HepG2 (cell line): Measurements from ENCODE around the gene LRRC45. TPM values are rescaled to one million over a fixed set of nuclear protein-coding genes. Genes with fewer than 3 reads are reported as not detected.

ENCODE experiments used
- KDM2A ChIP-seq: sonication (generic); formaldehyde crosslinking; IDR thresholded peaks from 2 replicates; pipeline ENCODE4 v1.4.0; 2020; ENCODE audit warnings: low read depth, missing genetic modification reagents, borderline replicate concordance
- MED1 ChIP-seq: sonication (generic); formaldehyde crosslinking; IDR thresholded peaks from 2 replicates; pipeline ENCODE4 v1.4.0; 2020; ENCODE audit warnings: missing genetic modification reagents
- MXD4 ChIP-seq: IDR thresholded peaks from 2 replicates; pipeline ENCODE4 v1.6.1; 2016; ENCODE audit warnings: mild to moderate bottlenecking, missing biosample characterization, missing genetic modification reagents
- NR2C2 ChIP-seq: sonication (generic); formaldehyde crosslinking; IDR thresholded peaks from 2 replicates; pipeline ENCODE4 v1.4.0; 2020; ENCODE audit warnings: missing genetic modification reagents, mild to moderate bottlenecking, moderate library complexity, borderline replicate concordance
- RORA ChIP-seq: sonication (generic); formaldehyde crosslinking; IDR thresholded peaks from 2 replicates; pipeline ENCODE4 v1.5.0; 2020; ENCODE audit warnings: mild to moderate bottlenecking, missing genetic modification reagents, moderate library complexity
- ZNF121 ChIP-seq: sonication (generic); formaldehyde crosslinking; IDR thresholded peaks from 2 replicates; pipeline ENCODE4 v1.5.0; 2020; ENCODE audit warnings: mild to moderate bottlenecking, missing genetic modification reagents
- ZNF572 ChIP-seq: sonication (generic); formaldehyde crosslinking; IDR thresholded peaks from 2 replicates; pipeline ENCODE4 v1.5.1; 2020; ENCODE audit warnings: mild to moderate bottlenecking, missing genetic modification reagents
- ZNF850 ChIP-seq: sonication (generic); formaldehyde crosslinking; conservative IDR thresholded peaks from 2 replicates; pipeline ENCODE4 v1.9.0; 2021; ENCODE audit warnings: mild to moderate bottlenecking, missing genetic modification reagents
- polyA plus RNA-seq, 8 experiments: library from polyadenylated mRNA; depleted of rRNA in 3 of 8; stranded (reverse) in 7 of 8; unstranded in 1 of 8; fragments of >200 nt; fragmentation: Illumina TruSeq in 4 of 8; extraction: Trizol in 4 of 8; gene quantifications; 2 replicates each; pipeline versions ENCODE4 v1.2.1 to v1.2.3, GENCODE V29; 2011 to 2016; ENCODE audit warnings: low read depth in 4 of 8, missing spikeins in 1 of 8, mixed read lengths in 1 of 8; ENCODE audit not compliant: insufficient read depth in 1 of 8
- total RNA-seq, 5 experiments: library from RNA; depleted of rRNA; stranded (reverse); fragments of >200 nt; fragmentation: Illumina TruSeq; extraction: Trizol; gene quantifications; 2 replicates each; pipeline ENCODE4 v1.2.3, GENCODE V29; 2016; ENCODE audit warnings: low read depth in 1 of 5
- TF ChIP-seq, protein P1 (sequence below), 2 experiments: sonication (generic) in 1 of 2; formaldehyde crosslinking in 1 of 2; IDR thresholded peaks; 2 replicates each; pipeline versions ENCODE4 v1.5.1 to v1.6.1; 2011 to 2020; ENCODE audit warnings: borderline replicate concordance in 1 of 2, low read depth in 1 of 2, low read length in 1 of 2, mild to moderate bottlenecking in 1 of 2, missing genetic modification reagents in 1 of 2, moderate library complexity in 1 of 2
- TF ChIP-seq, protein P2 (sequence below), 2 experiments: sonication (generic) in 1 of 2; formaldehyde crosslinking in 1 of 2; IDR thresholded peaks; 2 replicates each; pipeline versions ENCODE4 v1.4.0 to v1.6.1; 2018 to 2020; ENCODE audit warnings: missing genetic modification reagents in 2 of 2, borderline replicate concordance in 1 of 2, low read depth in 1 of 2, mild to moderate bottlenecking in 1 of 2, missing biosample characterization in 1 of 2
- TF ChIP-seq, protein P3 (sequence below): sonication (generic); formaldehyde crosslinking; IDR thresholded peaks from one replicate; pipeline ENCODE4 v1.5.1; 2020; ENCODE audit warnings: mild to moderate bottlenecking, missing genetic modification reagents; ENCODE audit errors: not compliant biosample characterization

Gene LRRC45
- total and polyA plus RNA-seq, 2 of the 13 experiments (the other 11 are each of a cell fraction or from before 2014, with no cell fraction given), result 11.6 to 48.1 TPM

DNA sequence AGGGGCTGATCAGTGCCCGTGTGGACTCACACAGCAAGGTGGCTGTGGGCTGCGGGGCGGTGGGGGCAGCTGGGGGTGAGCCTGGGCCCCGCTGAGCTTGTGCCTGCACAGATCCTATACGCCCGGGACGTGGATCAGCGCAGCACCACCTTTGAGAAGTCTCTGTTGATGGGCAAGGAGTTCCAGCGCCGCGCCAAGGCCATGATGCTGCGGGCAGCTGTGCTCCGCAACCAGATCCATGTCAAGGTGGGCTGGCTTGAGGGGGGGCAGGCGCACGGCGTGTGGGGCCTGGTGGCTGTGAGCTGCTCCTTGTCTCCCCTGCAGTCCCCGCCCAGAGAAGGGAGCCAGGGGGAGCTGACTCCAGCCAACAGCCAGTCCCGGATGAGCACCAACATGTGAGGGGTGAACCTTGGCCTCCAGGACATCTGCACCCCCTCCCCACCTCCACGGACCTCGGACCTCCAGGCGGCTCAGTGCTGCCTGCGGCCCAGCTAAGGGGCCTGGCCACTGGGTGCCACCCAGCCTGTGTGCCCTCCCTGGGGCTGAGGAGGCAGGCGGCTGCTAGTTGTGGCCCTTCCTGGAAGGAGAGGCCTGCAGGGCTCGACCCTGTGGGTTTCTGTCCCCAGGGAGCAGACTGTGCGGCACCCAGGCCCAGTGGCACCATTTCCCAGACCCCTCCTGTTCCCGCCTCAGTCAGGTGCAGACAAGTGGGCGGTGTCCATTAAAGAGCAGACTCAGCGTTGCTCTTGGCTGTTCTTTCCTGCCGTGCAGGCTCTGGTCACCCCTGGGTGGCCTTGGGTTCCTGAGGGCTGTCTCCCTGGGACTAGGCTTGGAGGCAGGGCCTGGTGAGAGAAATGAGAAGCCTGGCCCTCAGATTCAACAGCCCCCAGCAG lies 33.9 kb downstream of the LRRC45 start (continued):
- TF ChIP-seq ZNF850 (no peak), ZNF121 (no peak; the same call in 1 of the 2 replicates), RORA (CRISPR knock-in tag) (no peak), MXD4 (CRISPR knock-in tag) (0 out of 2 replicates have a peak, but pooled peaks have one; percentile 52), MED1 (CRISPR knock-in tag) (peak; percentile 54), KDM2A (peak; percentile 55; the same call in 1 of the 2 replicates), NR2C2 (CRISPR knock-in tag) (peak; percentile 90), ZNF572 (CRISPR knock-in tag) (peak; percentile 95; the same call in 1 of the 2 replicates)
- TF ChIP-seq, protein P1, sequence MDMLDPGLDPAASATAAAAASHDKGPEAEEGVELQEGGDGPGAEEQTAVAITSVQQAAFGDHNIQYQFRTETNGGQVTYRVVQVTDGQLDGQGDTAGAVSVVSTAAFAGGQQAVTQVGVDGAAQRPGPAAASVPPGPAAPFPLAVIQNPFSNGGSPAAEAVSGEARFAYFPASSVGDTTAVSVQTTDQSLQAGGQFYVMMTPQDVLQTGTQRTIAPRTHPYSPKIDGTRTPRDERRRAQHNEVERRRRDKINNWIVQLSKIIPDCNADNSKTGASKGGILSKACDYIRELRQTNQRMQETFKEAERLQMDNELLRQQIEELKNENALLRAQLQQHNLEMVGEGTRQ (IDR thresholded peaks at IDR 0.05; ENCODE audit: low read depth, low read length), result no peak
- TF ChIP-seq, protein P1 (CRISPR knock-in tag; IDR thresholded peaks at IDR 0.05; ENCODE audit: borderline replicate concordance), result no peak; the same call in 1 of the 2 replicates
- TF ChIP-seq, protein P2, sequence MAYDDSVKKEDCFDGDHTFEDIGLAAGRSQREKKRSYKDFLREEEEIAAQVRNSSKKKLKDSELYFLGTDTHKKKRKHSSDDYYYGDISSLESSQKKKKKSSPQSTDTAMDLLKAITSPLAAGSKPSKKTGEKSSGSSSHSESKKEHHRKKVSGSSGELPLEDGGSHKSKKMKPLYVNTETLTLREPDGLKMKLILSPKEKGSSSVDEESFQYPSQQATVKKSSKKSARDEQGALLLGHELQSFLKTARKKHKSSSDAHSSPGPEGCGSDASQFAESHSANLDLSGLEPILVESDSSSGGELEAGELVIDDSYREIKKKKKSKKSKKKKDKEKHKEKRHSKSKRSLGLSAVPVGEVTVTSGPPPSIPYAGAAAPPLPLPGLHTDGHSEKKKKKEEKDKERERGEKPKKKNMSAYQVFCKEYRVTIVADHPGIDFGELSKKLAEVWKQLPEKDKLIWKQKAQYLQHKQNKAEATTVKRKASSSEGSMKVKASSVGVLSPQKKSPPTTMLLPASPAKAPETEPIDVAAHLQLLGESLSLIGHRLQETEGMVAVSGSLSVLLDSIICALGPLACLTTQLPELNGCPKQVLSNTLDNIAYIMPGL (CRISPR knock-in tag; IDR thresholded peaks at IDR 0.05; ENCODE audit: borderline replicate concordance in 1 of 2, low read depth in 1 of 2), result peak; percentile 55 to 62; a peak in 3 of 4 replicates
- TF ChIP-seq, protein P3, sequence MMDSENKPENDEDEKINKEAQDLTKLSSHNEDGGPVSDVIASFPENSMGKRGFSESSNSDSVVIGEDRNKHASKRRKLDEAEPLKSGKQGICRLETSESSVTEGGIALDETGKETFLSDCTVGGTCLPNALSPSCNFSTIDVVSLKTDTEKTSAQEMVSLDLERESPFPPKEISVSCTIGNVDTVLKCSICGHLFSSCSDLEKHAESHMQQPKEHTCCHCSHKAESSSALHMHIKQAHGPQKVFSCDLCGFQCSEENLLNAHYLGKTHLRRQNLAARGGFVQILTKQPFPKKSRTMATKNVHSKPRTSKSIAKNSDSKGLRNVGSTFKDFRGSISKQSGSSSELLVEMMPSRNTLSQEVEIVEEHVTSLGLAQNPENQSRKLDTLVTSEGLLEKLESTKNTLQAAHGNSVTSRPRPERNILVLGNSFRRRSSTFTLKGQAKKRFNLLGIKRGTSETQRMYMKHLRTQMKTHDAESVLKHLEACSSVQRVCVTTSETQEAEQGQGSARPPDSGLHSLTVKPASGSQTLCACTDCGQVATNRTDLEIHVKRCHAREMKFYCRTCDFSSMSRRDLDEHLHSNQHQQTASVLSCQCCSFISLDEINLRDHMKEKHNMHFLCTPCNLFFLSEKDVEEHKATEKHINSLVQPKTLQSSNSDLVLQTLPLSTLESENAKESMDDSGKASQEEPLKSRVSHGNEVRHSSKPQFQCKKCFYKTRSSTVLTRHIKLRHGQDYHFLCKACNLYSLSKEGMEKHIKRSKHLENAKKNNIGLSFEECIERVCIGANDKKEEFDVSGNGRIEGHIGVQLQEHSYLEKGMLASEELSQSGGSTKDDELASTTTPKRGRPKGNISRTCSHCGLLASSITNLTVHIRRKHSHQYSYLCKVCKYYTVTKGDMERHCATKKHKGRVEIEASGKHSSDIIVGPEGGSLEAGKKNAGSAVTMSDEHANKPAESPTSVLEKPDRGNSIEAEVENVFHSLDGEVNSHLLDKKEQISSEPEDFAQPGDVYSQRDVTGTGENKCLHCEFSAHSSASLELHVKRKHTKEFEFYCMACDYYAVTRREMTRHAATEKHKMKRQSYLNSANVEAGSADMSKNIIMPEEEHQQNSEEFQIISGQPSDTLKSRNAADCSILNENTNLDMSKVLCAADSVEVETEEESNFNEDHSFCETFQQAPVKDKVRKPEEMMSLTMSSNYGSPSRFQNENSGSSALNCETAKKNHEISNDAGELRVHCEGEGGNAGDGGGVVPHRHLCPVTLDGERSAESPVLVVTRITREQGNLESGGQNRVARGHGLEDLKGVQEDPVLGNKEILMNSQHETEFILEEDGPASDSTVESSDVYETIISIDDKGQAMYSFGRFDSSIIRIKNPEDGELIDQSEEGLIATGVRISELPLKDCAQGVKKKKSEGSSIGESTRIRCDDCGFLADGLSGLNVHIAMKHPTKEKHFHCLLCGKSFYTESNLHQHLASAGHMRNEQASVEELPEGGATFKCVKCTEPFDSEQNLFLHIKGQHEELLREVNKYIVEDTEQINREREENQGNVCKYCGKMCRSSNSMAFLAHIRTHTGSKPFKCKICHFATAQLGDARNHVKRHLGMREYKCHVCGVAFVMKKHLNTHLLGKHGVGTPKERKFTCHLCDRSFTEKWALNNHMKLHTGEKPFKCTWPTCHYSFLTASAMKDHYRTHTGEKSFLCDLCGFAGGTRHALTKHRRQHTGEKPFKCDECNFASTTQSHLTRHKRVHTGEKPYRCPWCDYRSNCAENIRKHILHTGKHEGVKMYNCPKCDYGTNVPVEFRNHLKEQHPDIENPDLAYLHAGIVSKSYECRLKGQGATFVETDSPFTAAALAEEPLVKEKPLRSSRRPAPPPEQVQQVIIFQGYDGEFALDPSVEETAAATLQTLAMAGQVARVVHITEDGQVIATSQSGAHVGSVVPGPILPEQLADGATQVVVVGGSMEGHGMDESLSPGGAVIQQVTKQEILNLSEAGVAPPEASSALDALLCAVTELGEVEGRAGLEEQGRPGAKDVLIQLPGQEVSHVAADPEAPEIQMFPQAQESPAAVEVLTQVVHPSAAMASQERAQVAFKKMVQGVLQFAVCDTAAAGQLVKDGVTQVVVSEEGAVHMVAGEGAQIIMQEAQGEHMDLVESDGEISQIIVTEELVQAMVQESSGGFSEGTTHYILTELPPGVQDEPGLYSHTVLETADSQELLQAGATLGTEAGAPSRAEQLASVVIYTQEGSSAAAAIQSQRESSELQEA (CRISPR knock-in tag), result no peak
